Nephron progenitor cell (in vitro differentiated cells): ENCODE results near the gene BSN.
A peak's percentile ranks its signal among the peaks of the same experiment; 100 is the strongest.

ENCODE experiments used
- DNase-seq: peaks from one replicate; pipeline ENCODE4 v3.0.0; 2021
- H3K27ac Mint-ChIP-seq: 2 replicates; pipeline ENCODE4 v1.8.0; 2021; ENCODE audit warnings: mild to moderate bottlenecking, moderate library complexity, mixed read lengths
- H3K27me3 Mint-ChIP-seq: 2 replicates; pipeline ENCODE4 v1.8.0; 2021; ENCODE audit warnings: mild to moderate bottlenecking, low read depth, mixed read lengths; ENCODE audit not compliant: poor library complexity
- H3K36me3 Mint-ChIP-seq: 2 replicates; pipeline ENCODE4 v1.8.0; 2021; ENCODE audit warnings: low read depth, mixed read lengths
- H3K4me1 Mint-ChIP-seq: 2 replicates; pipeline ENCODE4 v1.8.0; 2021; ENCODE audit warnings: mixed read lengths
- H3K4me3 Mint-ChIP-seq: 2 replicates; pipeline ENCODE4 v1.8.0; 2021; ENCODE audit warnings: mild to moderate bottlenecking, moderate library complexity, mixed read lengths
- H3K9me3 Mint-ChIP-seq: 2 replicates; pipeline ENCODE4 v1.8.0; 2021; ENCODE audit warnings: mild to moderate bottlenecking, moderate library complexity, mixed read lengths
- CTCF ChIP-seq: fragments of 200-600 bp; sonication (generic); IDR thresholded peaks from 2 replicates; pipeline ENCODE4 v1.5.0; 2021; ENCODE audit warnings: antibody characterized with exemption

BSN gene

GRCh38 chr3:49602049-49602554 is 47.8 kb downstream of the BSN start:
- Mint-ChIP-seq H3K27ac (no peak overlapping the region), H3K4me1 (no peaks in the 10 kb centered on the region), H3K9me3 (no peaks in the 10 kb centered on the region), H3K27me3 (peaks cover 7% of the 10 kb centered on the region), H3K4me3 (no peak overlapping the region), H3K36me3 (no peaks in the 10 kb centered on the region)
- TF ChIP-seq CTCF = no peak
- no peak for DNase-seq

GRCh38 chr3:49602877-49603411 is 48.7 kb downstream of the BSN start:
- no peak for DNase-seq
- Mint-ChIP-seq H3K4me1 (no peaks in the 10 kb centered on the region), H3K9me3 (no peaks in the 10 kb centered on the region), H3K27me3 (peaks cover 8% of the 10 kb centered on the region), H3K27ac (no peak overlapping the region), H3K36me3 (no peaks in the 10 kb centered on the region), H3K4me3 (no peak overlapping the region)
- TF ChIP-seq CTCF = no peak

- peak overlapping the region; percentile 16 for H3K27ac Mint-ChIP-seq
- H3K9me3 Mint-ChIP-seq = no peaks in the 10 kb centered on the region
- H3K27me3 Mint-ChIP-seq = peaks cover 10% of the 10 kb centered on the region
- no peak for TF ChIP-seq CTCF
- H3K4me1 Mint-ChIP-seq = no peaks in the 10 kb centered on the region
- DNase-seq = no peak
- no peak overlapping the region for H3K4me3 Mint-ChIP-seq
- no peaks in the 10 kb centered on the region for H3K36me3 Mint-ChIP-seq
Observed at GRCh38 chr3:49606427-49606826, 52.1 kb downstream of the BSN start.

- TF ChIP-seq CTCF = no peak
- no peaks in the 10 kb centered on the region for H3K4me1 Mint-ChIP-seq
- H3K9me3 Mint-ChIP-seq = peaks cover under 1% of the 10 kb centered on the region
- H3K36me3 Mint-ChIP-seq = no peaks in the 10 kb centered on the region
- peaks cover 7% of the 10 kb centered on the region for H3K27me3 Mint-ChIP-seq
- no peak overlapping the region for H3K27ac Mint-ChIP-seq
- no peak overlapping the region for H3K4me3 Mint-ChIP-seq
- no peak for DNase-seq
Observed at GRCh38 chr3:49607105-49607591, 52.9 kb downstream of the BSN start.

GRCh38 chr3:49607796-49608195 is 53.5 kb downstream of the BSN start:
- H3K36me3 Mint-ChIP-seq = no peaks in the 10 kb centered on the region
- H3K4me3 Mint-ChIP-seq = no peak overlapping the region
- no peak for DNase-seq
- no peaks in the 10 kb centered on the region for H3K4me1 Mint-ChIP-seq
- peaks cover 11% of the 10 kb centered on the region for H3K27me3 Mint-ChIP-seq
- H3K27ac Mint-ChIP-seq = no peak overlapping the region
- peaks cover 7% of the 10 kb centered on the region for H3K9me3 Mint-ChIP-seq
- peak; percentile 45 for TF ChIP-seq CTCF

- no peak for DNase-seq
- no peak overlapping the region for H3K4me3 Mint-ChIP-seq
Observed at GRCh38 chr3:49609314-49609713, 55.0 kb downstream of the BSN start.

More at GRCh38 chr3:49609314-49609713, 55.0 kb downstream of the BSN start:
- no peak overlapping the region for H3K27ac Mint-ChIP-seq
- no peaks in the 10 kb centered on the region for H3K4me1 Mint-ChIP-seq
- peaks cover 11% of the 10 kb centered on the region for H3K27me3 Mint-ChIP-seq
- TF ChIP-seq CTCF = no peak
- no peaks in the 10 kb centered on the region for H3K36me3 Mint-ChIP-seq
- peaks cover 11% of the 10 kb centered on the region for H3K9me3 Mint-ChIP-seq
